ENCODE measurements around the gene FLRT2. TPM values are rescaled to one million over a fixed set of nuclear protein-coding genes. Genes with fewer than 3 reads are reported as not detected.

The FLRT2 gene
- total and polyA plus RNA-seq, 3 donors from 2014 or later, result 20.1 to 134 (median 34.4) TPM

GRCh38 chr14:85590784-85591183 lies 60.8 kb downstream of the FLRT2 start:
- no peak for DNase-seq
- Histone ChIP-seq H3K27ac (no peak overlapping the region), H3K9me3 (no peaks in the 10 kb centered on the region), H3K27me3 (no peaks in the 10 kb centered on the region), H3K36me3 (ENCODE audit: low read depth, missing control alignments) (no peaks in the 10 kb centered on the region), H3K4me3 (no peak overlapping the region), H3K4me1 (no peaks in the 10 kb centered on the region)
- no peak for TF ChIP-seq CTCF (IDR thresholded peaks at IDR 0.05)
- intact Hi-C loops (cut with DNase I; ENCODE audit: low total_unique reads), result no loop called here

GRCh38 chr14:85594217-85594616 lies 64.3 kb downstream of the FLRT2 start:
- Histone ChIP-seq H3K27me3 (no peaks in the 10 kb centered on the region), H3K9me3 (no peaks in the 10 kb centered on the region), H3K4me3 (no peak overlapping the region), H3K27ac (no peak overlapping the region), H3K36me3 (ENCODE audit: low read depth, missing control alignments) (no peaks in the 10 kb centered on the region), H3K4me1 (no peaks in the 10 kb centered on the region)
- intact Hi-C loops (cut with DNase I; ENCODE audit: low total_unique reads), result no loop called here
- 93 to 96% methylated on average over 3 of the region's 3 CpGs for WGBS, 2 donors
- no peak for DNase-seq
- TF ChIP-seq CTCF (IDR thresholded peaks at IDR 0.05), result no peak
- TF ChIP-seq POLR2A (IDR thresholded peaks at IDR 0.05), result no peak

- no peak overlapping the region for H3K27ac ChIP-seq
- H3K36me3 ChIP-seq (ENCODE audit: low read depth, missing control alignments), result no peaks in the 10 kb centered on the region
- H3K4me3 ChIP-seq, result no peak overlapping the region
- 64 to 73% methylated on average over 10 of the region's 10 CpGs for WGBS, 2 donors
- DNase-seq, result no peak
- H3K9me3 ChIP-seq, result no peaks in the 10 kb centered on the region
- no peaks in the 10 kb centered on the region for H3K27me3 ChIP-seq
- peaks cover 3% of the 10 kb centered on the region for H3K4me1 ChIP-seq
- intact Hi-C loops (cut with DNase I; ENCODE audit: low total_unique reads), result no loop called here
- TF ChIP-seq CTCF (IDR thresholded peaks at IDR 0.05) (no peak), POLR2A (IDR thresholded peaks at IDR 0.05) (no peak)
Measured at GRCh38 chr14:85595981-85596380, 66.0 kb downstream of the FLRT2 start.

GRCh38 chr14:85596562-85596961 lies 66.6 kb downstream of the FLRT2 start:
- intact Hi-C loops (cut with DNase I; ENCODE audit: low total_unique reads), result no loop called here
- Histone ChIP-seq H3K27me3 (no peaks in the 10 kb centered on the region), H3K4me3 (no peak overlapping the region), H3K27ac (no peak overlapping the region), H3K4me1 (peaks cover 3% of the 10 kb centered on the region), H3K36me3 (ENCODE audit: low read depth, missing control alignments) (no peaks in the 10 kb centered on the region), H3K9me3 (no peaks in the 10 kb centered on the region)
- WGBS, 2 donors, result 63 to 65% methylated on average over 4 of the region's 4 CpGs
- no peak for DNase-seq
- no peak for TF ChIP-seq CTCF (IDR thresholded peaks at IDR 0.05)
- no peak for TF ChIP-seq POLR2A (IDR thresholded peaks at IDR 0.05)

- Histone ChIP-seq H3K27me3 (no peaks in the 10 kb centered on the region), H3K4me1 (peaks cover 3% of the 10 kb centered on the region), H3K27ac (no peak overlapping the region), H3K4me3 (no peak overlapping the region), H3K9me3 (no peaks in the 10 kb centered on the region), H3K36me3 (ENCODE audit: low read depth, missing control alignments) (no peaks in the 10 kb centered on the region)
- WGBS, 2 donors, result 73 to 82% methylated on average over 3 of the region's 3 CpGs
- no peak for DNase-seq
- TF ChIP-seq POLR2A (IDR thresholded peaks at IDR 0.05) (no peak), CTCF (IDR thresholded peaks at IDR 0.05) (no peak)
- intact Hi-C loops (cut with DNase I; ENCODE audit: low total_unique reads), result no loop called here
Measured at GRCh38 chr14:85597701-85598100, 67.8 kb downstream of the FLRT2 start.
